IMR-90 (cell line): ENCODE data around the gene JAKMIP1. TPM values are rescaled to one million over a fixed set of nuclear protein-coding genes. Genes with fewer than 3 reads are reported as not detected.

Source experiments
- ATAC-seq: fragments of 200-7000 bp; cut with Tn5 transposase; 2 replicates; pipeline ENCODE4 v1.9.1; 2020; ENCODE audit warnings: low read depth, mild to moderate bottlenecking, moderate library complexity
- BruUV-seq: library from RNA; stranded (reverse); fragments of 400-500 nt; replicated peaks from 2 replicates; lab custom pipeline; 2021; lab: Mats Ljungman, UMichigan
- CTCF ChIA-PET: fragments of 300-600 bp; formaldehyde crosslinking; extraction: SDS; loops from one replicate; lab custom pipeline; 2021; ENCODE audit warnings: antibody characterized with exemption; lab: Yijun Ruan, JAX
- POLR2A ChIA-PET: fragments of 300-600 bp; sonication (Branson Sonifier 250); formaldehyde crosslinking; loops from one replicate; lab custom pipeline; 2022; ENCODE audit warnings: antibody characterized with exemption; ENCODE audit not compliant: unreplicated experiment; lab: Charles Lee
- DNase-seq: peaks from one replicate; pipeline ENCODE4 v3.0.0; 2013
- H2AFZ ChIP-seq: replicated peaks from 2 replicates; pipeline ENCODE3; 2013; ENCODE audit warnings: low read length, mild to moderate bottlenecking; ENCODE audit not compliant: poor library complexity
- H2AK5ac ChIP-seq: 2 replicates; pipeline ENCODE4 v1.6.1; 2013; ENCODE audit warnings: low read depth, low read length, inconsistent platforms
- H2AK9ac ChIP-seq: replicated peaks from 2 replicates; pipeline ENCODE3; 2013; ENCODE audit warnings: mild to moderate bottlenecking, low read depth, low read length, moderate library complexity; ENCODE audit not compliant: poor library complexity
- H2BK120ac ChIP-seq: 2 replicates; pipeline ENCODE4 v1.6.1; 2013; ENCODE audit warnings: low read depth, low read length, inconsistent platforms
- H2BK15ac ChIP-seq: 3 replicates; pipeline ENCODE4 v1.6.1; 2013; ENCODE audit warnings: low read depth, low read length, inconsistent platforms
- H2BK20ac ChIP-seq: 2 replicates; pipeline ENCODE4 v1.6.1; 2013; ENCODE audit warnings: low read depth, mild to moderate bottlenecking, inconsistent platforms, low read length, moderate library complexity
- H2BK5ac ChIP-seq: 2 replicates; pipeline ENCODE4 v1.6.1; 2013; ENCODE audit warnings: mild to moderate bottlenecking, low read depth, low read length, inconsistent platforms; ENCODE audit not compliant: poor library complexity, severe bottlenecking
- H3K14ac ChIP-seq: replicated peaks from 2 replicates; pipeline ENCODE4 v1.6.1; 2013; ENCODE audit warnings: low read depth, low read length, inconsistent platforms
- H3K18ac ChIP-seq: 2 replicates; pipeline ENCODE4 v1.6.1; 2013; ENCODE audit warnings: low read depth, low read length, control low read depth
- H3K23ac ChIP-seq: 2 replicates; pipeline ENCODE4 v1.6.1; 2013; ENCODE audit warnings: low read depth, low read length, inconsistent platforms
- H3K27ac ChIP-seq: 2 replicates; pipeline ENCODE4 v1.5.1; 2013; ENCODE audit warnings: mild to moderate bottlenecking, control low read depth, low read length; ENCODE audit not compliant: insufficient read depth
- H3K27me3 ChIP-seq: 2 replicates; pipeline ENCODE4 v1.6.1; 2013; ENCODE audit warnings: low read length; ENCODE audit not compliant: control insufficient read depth, insufficient read depth
- H3K36me3 ChIP-seq: 2 replicates; pipeline ENCODE4 v1.6.1; 2013; ENCODE audit warnings: low read length, mixed read lengths; ENCODE audit not compliant: control insufficient read depth, insufficient read depth
- H3K4ac ChIP-seq: 2 replicates; pipeline ENCODE4 v1.6.1; 2013; ENCODE audit warnings: low read depth, low read length, inconsistent platforms
- H3K4me1 ChIP-seq: 2 replicates; pipeline ENCODE4 v1.6.1; 2013; ENCODE audit warnings: low read length, mixed read lengths; ENCODE audit not compliant: control insufficient read depth, insufficient read depth
- H3K4me2 ChIP-seq: 2 replicates; pipeline ENCODE4 v1.6.1; 2013; ENCODE audit warnings: low read depth, mild to moderate bottlenecking, control low read depth, low read length, moderate library complexity
- H3K4me3 ChIP-seq: 2 replicates; pipeline ENCODE4 v1.5.1; 2013; ENCODE audit warnings: low read depth, mild to moderate bottlenecking, control low read depth, low read length, moderate library complexity; ENCODE audit not compliant: insufficient read depth
- H3K56ac ChIP-seq: 2 replicates; pipeline ENCODE4 v1.6.1; 2013; ENCODE audit warnings: low read length, inconsistent platforms; ENCODE audit not compliant: insufficient read depth; ENCODE audit errors: extremely low read depth
- H3K79me1 ChIP-seq, 2 experiments: 2 replicates each; pipeline ENCODE4 v1.6.1; 2013; ENCODE audit warnings: low read length in 2 of 2, inconsistent platforms in 1 of 2, low read depth in 1 of 2
- H3K9ac ChIP-seq: 2 replicates; pipeline ENCODE4 v1.6.1; 2013; ENCODE audit warnings: low read depth, low read length, control low read depth
- H3K9me1 ChIP-seq: 2 replicates; pipeline ENCODE4 v1.6.1; 2013; ENCODE audit warnings: low read length, inconsistent platforms; ENCODE audit not compliant: insufficient read depth
- H3K9me3 ChIP-seq: 2 replicates; pipeline ENCODE4 v1.6.1; 2013; ENCODE audit warnings: low read length; ENCODE audit not compliant: control insufficient read depth, insufficient read depth
- H4K20me1 ChIP-seq: 2 replicates; pipeline ENCODE4 v1.6.1; 2013; ENCODE audit warnings: low read length, inconsistent platforms; ENCODE audit not compliant: insufficient read depth
- H4K5ac ChIP-seq: 2 replicates; pipeline ENCODE4 v1.6.1; 2013; ENCODE audit warnings: mild to moderate bottlenecking, low read depth, low read length, control low read depth
- H4K8ac ChIP-seq, 2 experiments: 2 replicates each; pipeline ENCODE4 v1.6.1; 2013; ENCODE audit warnings: low read depth in 2 of 2, low read length in 2 of 2, control low read depth in 1 of 2, inconsistent platforms in 1 of 2
- H4K91ac ChIP-seq: 2 replicates; pipeline ENCODE4 v1.6.1; 2013; ENCODE audit warnings: low read depth, low read length, inconsistent platforms; ENCODE audit not compliant: insufficient read depth
- CHD1 ChIP-seq: IDR thresholded peaks from 2 replicates; pipeline ENCODE4 v1.6.1; 2012; ENCODE audit warnings: low read depth, low read length, improper control_type of control experiment
- ELK1 ChIP-seq: fragments of 150-350 bp; IDR thresholded peaks from 2 replicates; pipeline ENCODE4 v1.6.1; 2016; ENCODE audit warnings: low read depth, mild to moderate bottlenecking, low read length, moderate library complexity, borderline replicate concordance
- MAFK ChIP-seq: IDR thresholded peaks from 2 replicates; pipeline ENCODE4 v1.6.1; 2012; ENCODE audit warnings: low read depth, low read length, improper control_type of control experiment
- MXI1 ChIP-seq: IDR thresholded peaks from 2 replicates; pipeline ENCODE4 v1.6.1; 2012; ENCODE audit warnings: low read depth, mild to moderate bottlenecking, low read length, moderate library complexity, borderline replicate concordance
- NFE2L2 ChIP-seq: fragments of 150-350 bp; IDR thresholded peaks from 2 replicates; pipeline ENCODE4 v1.6.1; 2016; ENCODE audit warnings: low read depth, mild to moderate bottlenecking, low read length
- POLR2A ChIP-seq: IDR thresholded peaks from 2 replicates; pipeline ENCODE4 v1.6.1; 2012; ENCODE audit warnings: mild to moderate bottlenecking, low read depth, low read length
- RAD21 ChIP-seq: IDR thresholded peaks from 2 replicates; pipeline ENCODE4 v1.6.1; 2012; ENCODE audit warnings: low read length, improper control_type of control experiment
- RCOR1 ChIP-seq: IDR thresholded peaks from 2 replicates; pipeline ENCODE4 v1.6.1; 2012; ENCODE audit warnings: mild to moderate bottlenecking, low read length, improper control_type of control experiment; ENCODE audit not compliant: insufficient replicate concordance
- RFX5 ChIP-seq: IDR thresholded peaks from 2 replicates; pipeline ENCODE4 v1.8.0; 2012; ENCODE audit warnings: low read depth, mild to moderate bottlenecking, low read length, moderate library complexity
- USF2 ChIP-seq: fragments of 150-350 bp; IDR thresholded peaks from 2 replicates; pipeline ENCODE4 v1.6.1; 2017; ENCODE audit warnings: mild to moderate bottlenecking, antibody characterized with exemption, low read length, low read depth
- WGBS, 2 experiments: methylation state at CpG; one replicate each; pipeline versions ENCODE4 v1.1.5 to v1.1.7; 2013; ENCODE audit warnings: missing lambda C conversion rate in 2 of 2; ENCODE audit not compliant: insufficient read length in 1 of 2; ENCODE audit errors: extremely low coverage in 2 of 2; 5-methylcytosine and 5-hydroxymethylcytosine counted together
- dilution Hi-C: fragments of 300-500 bp; cut with HindIII; formaldehyde crosslinking; loops from one replicate; pipeline ENCODE4 v1.14.3; 2018; ENCODE audit warnings: low sequenced_read_pairs; ENCODE audit not compliant: unreplicated experiment
- in situ Hi-C: fragments of 300-500 bp; cut with MboI; formaldehyde crosslinking; loops from 3 replicates; pipeline ENCODE4 v1.14.3; 2019; ENCODE audit warnings: low sequenced_read_pairs, inconsistent platforms, mixed read lengths
- intact Hi-C: fragments of 100-400 bp; cut with micrococcal nuclease; formaldehyde crosslinking; loops from 2 replicates; pipeline ENCODE4 v1.10.0; 2022
- polyA plus RNA-seq, 3 experiments: library from polyadenylated mRNA; depleted of rRNA; stranded (reverse); fragments of >200 nt; gene quantifications; 2 replicates each; pipeline ENCODE4 v1.2.3, GENCODE V29; 2012; ENCODE audit warnings: low replicate concordance in 1 of 3
- total RNA-seq: library from RNA; depleted of rRNA; stranded (reverse); fragments of >200 nt; gene quantifications from 2 replicates; pipeline ENCODE4 v1.2.3, GENCODE V29; 2012

JAKMIP1 gene
- total and polyA plus RNA-seq, 2 of the 4 experiments (the other 2 are of a cell fraction) = not detected

GRCh38 chr4:6021831-6022606, 178.3 kb downstream of the JAKMIP1 start:
- TF ChIP-seq RFX5 (no peak), MAFK (no peak), ELK1 (no peak), RAD21 (no peak), CHD1 (no peak), MXI1 (no peak), RCOR1 (no peak), POLR2A (no peak), NFE2L2 (no peak), USF2 (no peak)
- no peak overlapping the region for H3K14ac ChIP-seq
- no peak for DNase-seq
- intact Hi-C loops = no loop called here
- H3K27me3 ChIP-seq = no peaks in the 10 kb centered on the region; the same call in 1 of the 2 replicates
- H2BK5ac ChIP-seq = no peak overlapping the region
- H2AFZ ChIP-seq = peak overlapping the region; percentile 29
- dilution Hi-C loops = no loop called here
- H3K4ac ChIP-seq = no peak overlapping the region
- ATAC-seq = no peak
- H3K9ac ChIP-seq = no peak overlapping the region
- no peak overlapping the region for H4K5ac ChIP-seq
- no peak overlapping the region for H3K4me2 ChIP-seq
- H3K56ac ChIP-seq = no peak overlapping the region
- H3K4me3 ChIP-seq = no peak overlapping the region
- H3K27ac ChIP-seq = no peak overlapping the region
- CTCF ChIA-PET = no interaction called here
- no peak overlapping the region for H3K23ac ChIP-seq
- H2BK20ac ChIP-seq = no peak overlapping the region
- H2BK15ac ChIP-seq = no peak overlapping the region
- H3K18ac ChIP-seq = no peak overlapping the region
- H4K91ac ChIP-seq = no peak overlapping the region
- no peaks in the 10 kb centered on the region for H3K79me1 ChIP-seq
- H4K8ac ChIP-seq = no peak overlapping the region
- no peaks in the 10 kb centered on the region for H3K4me1 ChIP-seq
- H2AK9ac ChIP-seq = peak overlapping the region; percentile 13
- in situ Hi-C loops = no loop called here
- no peaks in the 10 kb centered on the region for H3K36me3 ChIP-seq
- no peak overlapping the region for H2BK120ac ChIP-seq
- WGBS, 2 experiments = 73% methylated on average over 6 of the region's 20 CpGs; no CpG with 5 or more reads in 1 of the 2 experiments
- H3K9me3 ChIP-seq = no peaks in the 10 kb centered on the region
- no peaks in the 10 kb centered on the region for H4K20me1 ChIP-seq
- H2AK5ac ChIP-seq = no peak overlapping the region
- no TSS peak for BruUV-seq
- POLR2A ChIA-PET = no interaction called here
- H3K9me1 ChIP-seq = no peaks in the 10 kb centered on the region
